SU-DHL-6 (cell line): ENCODE results near the gene ZDHHC11B.
"Not testable (repeated sequence)": the region's sequence is repeated elsewhere in the genome, so short reads cannot be mapped to it uniquely, and the experiment has no call there.

ENCODE experiments used
- CTCF ChIP-seq: fragments of 200-600 bp; sonication (generic); IDR thresholded peaks from one replicate; pipeline ENCODE4 v1.5.1; 2017; ENCODE audit warnings: antibody characterized with exemption, mild to moderate bottlenecking, low read length, moderate library complexity; ENCODE audit not compliant: insufficient read depth, poor library complexity, severe bottlenecking
- EZH2phosphoT487 ChIP-seq: fragments of 200-600 bp; sonication (generic), shearing (Covaris generic); conservative IDR thresholded peaks from 2 replicates; pipeline ENCODE4 v1.6.1; 2018; ENCODE audit warnings: mild to moderate bottlenecking, antibody characterized with exemption, low read length, moderate library complexity, mixed read lengths

- TF ChIP-seq CTCF, EZH2phosphoT487: not testable (repeated sequence)
These were observed 32.5 kb downstream of the ZDHHC11B start for GRCh38 chr5:751992-752391.
